ENCODE measurements around the gene SYNE2.

SYNE2 gene

GRCh38 chr14:64220056-64220455, 367.3 kb downstream of the SYNE2 start:
- TF ChIP-seq, protein P1, sequence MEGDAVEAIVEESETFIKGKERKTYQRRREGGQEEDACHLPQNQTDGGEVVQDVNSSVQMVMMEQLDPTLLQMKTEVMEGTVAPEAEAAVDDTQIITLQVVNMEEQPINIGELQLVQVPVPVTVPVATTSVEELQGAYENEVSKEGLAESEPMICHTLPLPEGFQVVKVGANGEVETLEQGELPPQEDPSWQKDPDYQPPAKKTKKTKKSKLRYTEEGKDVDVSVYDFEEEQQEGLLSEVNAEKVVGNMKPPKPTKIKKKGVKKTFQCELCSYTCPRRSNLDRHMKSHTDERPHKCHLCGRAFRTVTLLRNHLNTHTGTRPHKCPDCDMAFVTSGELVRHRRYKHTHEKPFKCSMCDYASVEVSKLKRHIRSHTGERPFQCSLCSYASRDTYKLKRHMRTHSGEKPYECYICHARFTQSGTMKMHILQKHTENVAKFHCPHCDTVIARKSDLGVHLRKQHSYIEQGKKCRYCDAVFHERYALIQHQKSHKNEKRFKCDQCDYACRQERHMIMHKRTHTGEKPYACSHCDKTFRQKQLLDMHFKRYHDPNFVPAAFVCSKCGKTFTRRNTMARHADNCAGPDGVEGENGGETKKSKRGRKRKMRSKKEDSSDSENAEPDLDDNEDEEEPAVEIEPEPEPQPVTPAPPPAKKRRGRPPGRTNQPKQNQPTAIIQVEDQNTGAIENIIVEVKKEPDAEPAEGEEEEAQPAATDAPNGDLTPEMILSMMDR (IDR thresholded peaks at IDR 0.05; ENCODE audit: insufficient read depth, low read length, missing control alignments), result no peak
- ChIA-PET CTCF (no interaction called here), POLR2A (no interaction called here)
- DNase-seq (ENCODE audit: low read depth, low spot score), result no peak
- no peak overlapping the region for H3K4me3 ChIP-seq (ENCODE audit: low read depth, low read length)

GRCh38 chr14:64220466-64220865, 367.7 kb downstream of the SYNE2 start:
- no peak overlapping the region for H3K4me3 ChIP-seq (ENCODE audit: low read depth, low read length)
- DNase-seq (ENCODE audit: low read depth, low spot score), result no peak

GRCh38 chr14:64221391-64222003, 368.7 kb downstream of the SYNE2 start:
- TF ChIP-seq, protein P1 (IDR thresholded peaks at IDR 0.05; ENCODE audit: insufficient read depth, low read length, missing control alignments), result no peak
- no peak for DNase-seq (ENCODE audit: low read depth, low spot score)
- no peak overlapping the region for H3K4me3 ChIP-seq (ENCODE audit: low read depth, low read length)
- ChIA-PET POLR2A (no interaction called here), CTCF (no interaction called here)

More at GRCh38 chr14:64220466-64220865, 367.7 kb downstream of the SYNE2 start:
- TF ChIP-seq, protein P1 (IDR thresholded peaks at IDR 0.05; ENCODE audit: insufficient read depth, low read length, missing control alignments), result no peak
- ChIA-PET CTCF (no interaction called here), POLR2A (no interaction called here)

DNA sequence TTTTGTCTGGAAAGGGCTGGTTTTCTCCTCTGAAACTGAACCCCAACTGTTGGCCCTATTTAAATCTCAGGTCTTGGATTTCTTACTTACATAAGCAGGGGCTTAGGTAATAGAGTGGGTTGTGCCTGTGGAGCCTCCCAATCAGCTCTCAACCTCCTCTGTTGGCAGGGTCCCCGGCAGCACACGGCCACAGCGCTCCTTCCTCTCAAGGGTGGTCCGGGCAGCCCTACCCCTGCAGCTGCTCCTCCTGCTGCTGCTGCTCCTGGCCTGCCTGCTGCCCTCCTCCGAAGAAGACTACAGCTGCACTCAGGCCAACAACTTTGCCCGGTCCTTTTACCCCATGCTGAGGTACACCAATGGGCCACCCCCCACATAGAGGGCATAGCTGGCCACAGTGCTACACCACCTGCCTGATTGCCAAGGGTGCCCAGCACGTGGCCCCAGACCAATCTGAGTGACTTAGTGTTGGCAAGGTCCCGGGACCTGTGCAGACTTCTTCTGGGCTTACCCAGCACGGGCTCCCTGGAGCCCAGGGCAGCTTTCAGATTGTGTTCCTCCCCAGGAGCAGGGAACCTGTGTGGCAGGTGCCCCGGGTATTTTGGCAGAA, 372.4 kb downstream of the SYNE2 start:
- TF ChIP-seq, protein P1 (IDR thresholded peaks at IDR 0.05; ENCODE audit: insufficient read depth, low read length, missing control alignments), result no peak
- CTCF ChIA-PET, result no interaction called here
- POLR2A ChIA-PET, result no interaction called here
- no peak overlapping the region for H3K4me3 ChIP-seq (ENCODE audit: low read depth, low read length)
- DNase-seq (ENCODE audit: low read depth, low spot score), result no peak

- TF ChIP-seq, protein P1 (IDR thresholded peaks at IDR 0.05; ENCODE audit: insufficient read depth, low read length, missing control alignments), result no peak
- DNase-seq (ENCODE audit: low read depth, low spot score), result no peak
- CTCF ChIA-PET, result no interaction called here
- POLR2A ChIA-PET, result no interaction called here
- no peak overlapping the region for H3K4me3 ChIP-seq (ENCODE audit: low read depth, low read length)
Measured at GRCh38 chr14:64227856-64228255, 375.1 kb downstream of the SYNE2 start.

DNA sequence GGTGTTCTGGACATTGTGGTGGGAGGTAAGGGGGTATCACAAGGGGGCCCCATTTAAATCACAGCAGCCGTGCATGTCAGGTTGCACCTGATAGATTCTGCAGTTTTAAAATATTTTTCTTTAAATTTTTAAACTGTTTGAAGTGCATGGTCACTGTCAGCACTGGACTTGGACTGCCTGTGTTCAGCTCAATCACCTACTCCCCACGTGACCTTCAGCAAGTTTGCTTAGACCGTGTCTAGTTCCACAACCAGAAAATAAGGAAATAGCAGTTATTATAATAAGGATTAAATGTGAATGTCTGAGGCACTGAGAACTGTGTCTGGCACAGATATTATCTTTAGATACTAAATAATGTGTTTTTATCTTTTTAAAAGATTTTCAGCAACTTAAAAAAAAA, 376.7 kb downstream of the SYNE2 start:
- CTCF ChIA-PET, result no interaction called here
- H3K4me3 ChIP-seq (ENCODE audit: low read depth, low read length), result no peak overlapping the region
- TF ChIP-seq, protein P1 (IDR thresholded peaks at IDR 0.05; ENCODE audit: insufficient read depth, low read length, missing control alignments), result no peak
- DNase-seq (ENCODE audit: low read depth, low spot score), result no peak
- POLR2A ChIA-PET, result no interaction called here
